Spleen (tissue), 11 donors: ENCODE measurements around the gene ALDOB. TPM values are rescaled to one million over a fixed set of nuclear protein-coding genes. Genes with fewer than 3 reads are reported as not detected.

Experiments used
- DNase-seq: peaks from one replicate; pipeline ENCODE4 v3.0.0-alpha.2; 2020
- H3K27ac ChIP-seq, 8 donors: fragments of 200-600 bp; sonication (generic) in 7 of 8; 1 replicate in 4 of 8; 2 replicates in 4 of 8; pipeline versions ENCODE4 v1.5.0 to v1.8.0; 2016 to 2021; ENCODE audit warnings: inconsistent platforms in 4 of 8, mild to moderate bottlenecking in 4 of 8, moderate library complexity in 1 of 8
- H3K27me3 ChIP-seq, 7 donors: fragments of 200-600 bp; sonication (generic) in 6 of 7; replicated peaks in 1 of 7; 1 replicate in 4 of 7; 2 replicates in 3 of 7; pipeline versions ENCODE4 v1.5.0 to v1.8.0; 2016 to 2021; ENCODE audit warnings: inconsistent platforms in 3 of 7, mild to moderate bottlenecking in 1 of 7
- H3K36me3 ChIP-seq, 6 donors: fragments of 200-600 bp; sonication (generic) in 5 of 6; 1 replicate in 4 of 6; 2 replicates in 2 of 6; pipeline versions ENCODE4 v1.5.0 to v1.8.0; 2016 to 2021; ENCODE audit warnings: inconsistent platforms in 2 of 6
- H3K4me1 ChIP-seq, 6 donors: fragments of 200-600 bp; sonication (generic) in 5 of 6; 1 replicate in 3 of 6; 2 replicates in 3 of 6; pipeline versions ENCODE4 v1.5.0 to v1.8.0; 2016 to 2021; ENCODE audit warnings: inconsistent platforms in 3 of 6
- H3K4me3 ChIP-seq, 8 donors: fragments of 200-600 bp; sonication (generic) in 7 of 8; 1 replicate in 4 of 8; 2 replicates in 4 of 8; pipeline versions ENCODE4 v1.5.0 to v1.8.0; 2016 to 2021; ENCODE audit warnings: inconsistent platforms in 4 of 8, mild to moderate bottlenecking in 4 of 8, moderate library complexity in 2 of 8
- H3K9me3 ChIP-seq, 8 donors: fragments of 200-600 bp; sonication (generic) in 7 of 8; 1 replicate in 4 of 8; 2 replicates in 4 of 8; pipeline versions ENCODE4 v1.5.0 to v1.8.0; 2016 to 2021; ENCODE audit warnings: inconsistent platforms in 4 of 8
- POLR2A ChIP-seq, 3 donors: fragments of 450-650 bp; IDR thresholded peaks; one replicate each; pipeline ENCODE4 v1.5.1; 2017; ENCODE audit warnings: antibody characterized with exemption in 3 of 3, mild to moderate bottlenecking in 1 of 3
- POLR2AphosphoS5 ChIP-seq, 3 donors: sonication (generic); formaldehyde crosslinking; IDR thresholded peaks; one replicate each; pipeline ENCODE4 v1.5.1; 2017; ENCODE audit warnings: antibody characterized with exemption in 3 of 3
- WGBS, 5 donors: extraction: QIAGEN DNeasy Blood & Tissue Kit in 3 of 5; methylation state at CpG; one replicate each; pipeline versions ENCODE4 v1.1.5 to v1.1.7; 2013 to 2018; 5-methylcytosine and 5-hydroxymethylcytosine counted together
- intact Hi-C: fragments of 100-400 bp; cut with DNase I; formaldehyde crosslinking; loops from one replicate; pipeline ENCODE4 v1.15.0; 2023; ENCODE audit warnings: low total_unique reads
- polyA plus RNA-seq, 3 donors: library from polyadenylated mRNA; stranded (reverse); fragments of 200-250 nt; gene quantifications; one replicate each; pipeline ENCODE4 v1.2.1, GENCODE V29; 2013
- total RNA-seq, 7 donors: library from RNA; depleted of rRNA in 3 of 7; stranded (reverse); fragments of >200 nt in 3 of 7; fragmentation: NEBNext Ultra II Directional in 4 of 7; extraction: Animal tissue kit (Norgen Biotek cat#: 25700) in 4 of 7; gene quantifications; one replicate each; pipeline versions ENCODE4 v1.1.0 to v1.2.1, GENCODE V29; 2016 to 2021
- TF ChIP-seq, protein P1 (sequence below), 11 experiments: fragments of 200-600 bp in 7 of 11; fragments of 450-650 bp in 4 of 11; sonication (generic) in 4 of 11; IDR thresholded peaks in 8 of 11; conservative IDR thresholded peaks in 3 of 11; 1 replicate in 7 of 11; 2 replicates in 4 of 11; pipeline versions ENCODE4 v1.4.0 to v1.8.0; 2016 to 2021; ENCODE audit warnings: antibody characterized with exemption in 11 of 11, inconsistent platforms in 4 of 11, mild to moderate bottlenecking in 1 of 11
- donor health status: healthy with polysubstance abuse.
- donor health status: DM: no; HTN: no; CAD: no; lungs with moderate emphysema.
- donor health status: DM: no; HTN: no; CAD: no.
- donor health status: Bipolar disorder and iron deficiency.
- donor health status: healthy.
- donor health status: DM: no; HTN: no; CAD: no.
- donor health status: DM: yes; HTN: yes; CAD: no.

The ALDOB gene
- total and polyA plus RNA-seq, 10 donors: 0.15 to 0.83 (median 0.40) TPM; not detected in 6

DNA sequence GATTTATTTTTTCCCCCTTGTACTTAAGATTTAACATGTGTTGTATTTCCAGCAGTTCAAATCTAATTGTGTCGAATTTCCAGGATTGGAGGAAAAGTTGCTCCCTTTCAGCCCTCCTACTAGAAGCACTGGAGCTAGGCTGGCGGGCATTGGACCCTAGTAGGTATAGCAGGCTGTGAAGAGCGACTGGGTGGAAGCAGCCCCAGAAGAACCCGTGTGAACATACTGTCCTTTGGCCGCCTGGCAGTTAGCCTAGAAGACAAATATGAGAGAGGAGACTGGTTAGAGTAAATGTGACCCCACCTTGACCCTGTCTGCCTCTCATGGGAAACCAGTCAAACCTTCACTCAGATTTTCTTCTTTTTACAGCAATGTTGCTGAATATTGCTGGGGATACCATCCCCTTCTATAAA is 13.9 kb downstream of the ALDOB start:
- intact Hi-C loops: no loop called here
- WGBS, 5 donors: 74 to 87% (median 82%) methylated on average over 5 of the region's 5 CpGs
- Histone ChIP-seq H3K36me3 (peaks cover 0 to 8% (median 0%) of the 10 kb centered on the region in 6 donors), H3K4me3 (no peak overlapping the region), H3K9me3 (peaks cover 0 to 56% (median 30%) of the 10 kb centered on the region in 8 donors), H3K27me3 (no peaks in the 10 kb centered on the region), H3K27ac (no peak overlapping the region), H3K4me1 (no peaks in the 10 kb centered on the region)
- TF ChIP-seq POLR2AphosphoS5 (IDR thresholded peaks at IDR 0.05): no peak
- TF ChIP-seq, protein P1, sequence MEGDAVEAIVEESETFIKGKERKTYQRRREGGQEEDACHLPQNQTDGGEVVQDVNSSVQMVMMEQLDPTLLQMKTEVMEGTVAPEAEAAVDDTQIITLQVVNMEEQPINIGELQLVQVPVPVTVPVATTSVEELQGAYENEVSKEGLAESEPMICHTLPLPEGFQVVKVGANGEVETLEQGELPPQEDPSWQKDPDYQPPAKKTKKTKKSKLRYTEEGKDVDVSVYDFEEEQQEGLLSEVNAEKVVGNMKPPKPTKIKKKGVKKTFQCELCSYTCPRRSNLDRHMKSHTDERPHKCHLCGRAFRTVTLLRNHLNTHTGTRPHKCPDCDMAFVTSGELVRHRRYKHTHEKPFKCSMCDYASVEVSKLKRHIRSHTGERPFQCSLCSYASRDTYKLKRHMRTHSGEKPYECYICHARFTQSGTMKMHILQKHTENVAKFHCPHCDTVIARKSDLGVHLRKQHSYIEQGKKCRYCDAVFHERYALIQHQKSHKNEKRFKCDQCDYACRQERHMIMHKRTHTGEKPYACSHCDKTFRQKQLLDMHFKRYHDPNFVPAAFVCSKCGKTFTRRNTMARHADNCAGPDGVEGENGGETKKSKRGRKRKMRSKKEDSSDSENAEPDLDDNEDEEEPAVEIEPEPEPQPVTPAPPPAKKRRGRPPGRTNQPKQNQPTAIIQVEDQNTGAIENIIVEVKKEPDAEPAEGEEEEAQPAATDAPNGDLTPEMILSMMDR (IDR thresholded peaks at IDR 0.05 in 8 of 11, conservative IDR thresholded peaks at IDR 0.05 in 3 of 11): no peak
- DNase-seq: no peak

DNA sequence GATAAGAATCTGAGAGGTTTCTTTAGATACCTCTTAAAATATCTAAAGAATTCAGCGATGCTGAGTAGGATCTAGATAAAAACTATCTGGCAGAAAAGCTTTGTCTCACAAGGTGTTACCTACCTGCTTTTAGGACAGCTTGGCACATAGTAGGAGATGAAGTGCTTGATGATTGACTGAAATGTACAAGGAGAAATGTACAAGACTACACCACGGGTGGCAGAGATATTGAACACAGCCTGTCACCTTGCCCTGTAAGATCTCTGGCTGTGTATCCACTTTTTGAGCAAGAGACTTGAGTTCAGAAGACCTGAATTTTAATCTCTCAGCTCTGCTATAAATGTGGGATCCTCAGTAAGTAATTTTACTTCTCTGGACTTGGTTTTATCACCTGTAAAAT is 15.7 kb downstream of the ALDOB start:
- Histone ChIP-seq H3K9me3 (peaks cover 5 to 70% (median 45%) of the 10 kb centered on the region in 8 donors), H3K4me1 (no peaks in the 10 kb centered on the region), H3K27ac (no peak overlapping the region), H3K27me3 (no peaks in the 10 kb centered on the region), H3K36me3 (peaks cover 0 to 15% (median 0%) of the 10 kb centered on the region in 6 donors), H3K4me3 (no peak overlapping the region)
- DNase-seq: no peak
- WGBS, 5 donors: 90 to 95% (median 93%) methylated on average over 2 of the region's 2 CpGs
- TF ChIP-seq POLR2A (IDR thresholded peaks at IDR 0.05): no peak
- TF ChIP-seq POLR2AphosphoS5 (IDR thresholded peaks at IDR 0.05): no peak
- TF ChIP-seq, protein P1 (IDR thresholded peaks at IDR 0.05 in 8 of 11, conservative IDR thresholded peaks at IDR 0.05 in 3 of 11): no peak
- intact Hi-C loops: no loop called here

DNA sequence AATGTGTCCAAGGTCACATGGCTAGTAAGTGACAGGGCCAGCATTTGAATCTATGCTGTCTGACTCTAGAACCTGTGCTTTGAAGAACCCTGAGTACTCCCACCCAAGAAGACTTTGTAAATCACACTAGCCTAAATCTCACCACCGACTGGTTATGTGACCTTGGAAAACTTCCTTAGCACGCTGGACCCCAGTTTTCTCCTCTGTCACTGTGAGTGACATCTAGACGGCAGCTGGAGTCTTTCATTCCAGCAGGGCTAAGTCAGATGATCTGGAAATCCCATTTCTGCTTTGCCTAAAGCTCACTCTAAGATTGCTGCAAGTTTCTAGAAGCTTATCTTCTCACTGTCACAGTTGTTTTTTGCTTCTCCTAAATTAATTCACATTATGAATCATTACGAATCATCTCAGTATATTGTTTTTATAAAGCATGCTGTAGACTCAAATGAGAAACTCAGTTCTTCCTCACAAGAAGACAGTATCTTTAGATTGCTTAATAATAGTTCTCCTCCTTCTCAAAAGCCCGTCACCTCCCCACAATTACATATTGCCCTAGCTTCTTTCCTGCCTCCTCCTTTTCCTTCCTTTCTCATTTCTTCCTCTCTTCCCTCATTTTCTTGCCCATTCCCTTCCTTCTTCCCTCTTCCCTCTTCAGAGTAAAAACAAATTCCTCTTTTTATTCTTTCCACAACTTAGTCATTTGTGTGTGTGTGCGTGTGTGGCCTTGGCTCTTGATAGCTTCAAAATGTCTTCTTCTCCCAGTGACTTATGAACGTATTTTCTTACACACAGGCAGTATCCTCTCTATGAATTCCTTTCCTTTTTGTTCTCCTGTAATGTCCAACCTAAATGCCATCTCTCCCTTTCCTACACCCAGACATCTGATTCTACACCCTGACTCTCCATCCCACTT is 16.8 kb downstream of the ALDOB start:
- Histone ChIP-seq H3K4me3 (no peak overlapping the region), H3K4me1 (no peaks in the 10 kb centered on the region), H3K36me3 (peaks cover 0 to 16% (median 0%) of the 10 kb centered on the region in 6 donors), H3K9me3 (peaks cover 10 to 81% (median 56%) of the 10 kb centered on the region in 8 donors), H3K27me3 (no peaks in the 10 kb centered on the region), H3K27ac (no peak overlapping the region)
- TF ChIP-seq, protein P1 (IDR thresholded peaks at IDR 0.05 in 8 of 11, conservative IDR thresholded peaks at IDR 0.05 in 3 of 11): no peak
- TF ChIP-seq POLR2A (IDR thresholded peaks at IDR 0.05) (no peak), POLR2AphosphoS5 (IDR thresholded peaks at IDR 0.05) (no peak)
- 63 to 75% (median 68%) methylated on average over 7 of the region's 7 CpGs for WGBS, 5 donors
- no peak for DNase-seq
- intact Hi-C loops: no loop called here

DNA sequence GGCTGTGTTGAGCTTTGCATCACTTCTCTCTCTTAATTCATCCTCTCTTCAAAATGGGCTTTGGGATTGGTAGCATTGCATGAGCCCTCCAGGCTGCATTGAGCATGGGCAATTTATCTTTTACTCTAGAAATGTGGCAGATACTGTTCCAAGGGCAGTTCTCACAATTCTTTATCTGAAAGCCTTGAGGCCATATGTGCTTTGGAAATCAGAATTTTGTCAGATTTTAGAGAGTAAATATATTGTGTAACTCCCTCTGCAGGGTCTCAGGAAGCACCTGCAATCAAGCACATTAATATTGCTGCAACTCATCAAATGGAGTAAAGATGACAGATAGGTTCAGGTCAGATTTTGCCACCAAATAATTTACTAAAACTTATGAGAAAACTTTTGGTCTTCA is 17.6 kb downstream of the ALDOB start:
- intact Hi-C loops: no loop called here
- Histone ChIP-seq H3K4me3 (no peak overlapping the region), H3K27ac (no peak overlapping the region), H3K36me3 (peaks cover 0 to 21% (median 0%) of the 10 kb centered on the region in 6 donors), H3K4me1 (no peaks in the 10 kb centered on the region), H3K27me3 (no peaks in the 10 kb centered on the region), H3K9me3 (peaks cover 14 to 89% (median 64%) of the 10 kb centered on the region in 8 donors)
- TF ChIP-seq, protein P1 (IDR thresholded peaks at IDR 0.05 in 8 of 11, conservative IDR thresholded peaks at IDR 0.05 in 3 of 11): no peak
- DNase-seq: no peak
